ENCODE results near the gene NTNG2. TPM values are rescaled to one million over a fixed set of nuclear protein-coding genes. Genes with fewer than 3 reads are reported as not detected.
"Not testable (repeated sequence)": the region's sequence is repeated elsewhere in the genome, so short reads cannot be mapped to it uniquely, and the experiment has no call there.

NTNG2 gene
- total RNA-seq, 1 donor = 1.3 TPM

DNA sequence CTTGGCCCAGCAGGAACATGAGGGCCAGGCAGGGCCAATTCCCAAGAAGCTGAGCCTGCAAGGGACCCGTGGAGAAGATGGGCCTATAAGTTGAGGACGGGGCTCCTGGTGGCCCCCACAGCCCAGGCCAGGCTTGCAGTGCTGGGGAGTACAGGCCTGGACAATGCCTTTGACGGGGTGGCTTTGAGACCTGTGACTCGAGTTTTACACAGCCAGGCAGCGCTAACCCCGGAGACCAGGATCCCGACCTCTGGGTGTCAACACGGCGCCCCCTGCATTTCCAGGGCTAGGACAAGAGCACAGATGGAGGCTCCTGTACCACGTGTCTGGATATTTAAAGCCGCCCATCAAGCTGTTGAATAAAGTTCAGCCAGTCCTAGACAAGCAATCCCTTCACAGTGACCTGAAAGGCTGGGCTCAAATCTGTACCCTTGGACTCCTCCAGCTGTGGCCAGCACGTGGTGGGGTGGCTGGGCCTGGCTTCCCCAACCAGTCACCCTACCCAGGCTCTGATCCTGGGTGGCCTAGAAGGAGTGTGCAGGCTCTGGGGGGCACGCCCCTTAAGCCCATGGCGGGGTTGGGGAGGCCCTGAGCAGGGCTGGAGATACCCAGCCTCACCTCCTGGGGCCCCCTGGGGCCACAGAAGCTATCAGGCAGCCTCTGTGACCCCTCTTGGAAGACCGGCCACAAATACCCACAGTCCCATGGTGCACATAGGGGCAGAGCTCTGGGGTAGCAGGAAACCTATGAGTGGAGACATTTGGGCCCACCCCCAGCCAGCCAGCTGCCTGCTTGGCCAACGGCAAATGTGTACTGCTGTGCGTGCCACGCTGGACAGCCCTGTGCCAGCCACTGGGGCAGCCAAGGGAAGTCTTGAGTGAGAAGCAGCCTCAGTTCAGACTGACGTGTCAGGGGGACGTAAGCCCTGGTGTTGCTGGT lies 88.7 kb downstream of the NTNG2 start:
- peaks cover 1% of the 10 kb centered on the region for H3K27me3 ChIP-seq (ENCODE audit: insufficient read depth, low read length)
- H3K4me1 ChIP-seq (ENCODE audit: insufficient read depth, low read length) = no peaks in the 10 kb centered on the region
- H3K4me3 ChIP-seq (ENCODE audit: low read length) = no peak overlapping the region
- H3K9me3 ChIP-seq (ENCODE audit: low read depth, low read length) = no peaks in the 10 kb centered on the region

DNA sequence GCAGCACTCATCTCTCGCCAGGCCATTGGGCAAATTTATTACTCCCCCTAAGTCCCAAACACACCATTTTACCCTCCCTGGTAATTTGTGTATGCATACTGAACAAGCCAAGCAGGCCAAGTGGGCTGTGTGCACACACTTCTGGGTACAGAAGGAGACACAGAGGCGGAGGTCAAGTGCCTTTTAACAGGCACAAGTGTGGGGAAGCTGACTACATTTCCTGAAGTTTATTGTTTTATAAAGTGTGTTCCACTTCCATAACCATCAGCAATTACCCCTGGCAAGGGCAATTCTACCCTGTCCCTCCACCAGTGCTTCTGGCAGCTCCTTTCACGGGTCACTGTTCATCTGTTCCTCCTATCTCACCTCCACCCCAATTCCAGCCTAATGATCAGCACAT lies 99.0 kb downstream of the NTNG2 start:
- H3K4me1 ChIP-seq (ENCODE audit: insufficient read depth, low read length) = peaks cover 8% of the 10 kb centered on the region
- H3K9me3 ChIP-seq (ENCODE audit: low read depth, low read length) = no peaks in the 10 kb centered on the region
- no peak overlapping the region for H3K4me3 ChIP-seq (ENCODE audit: low read length)
- no peaks in the 10 kb centered on the region for H3K27me3 ChIP-seq (ENCODE audit: insufficient read depth, low read length)

DNA sequence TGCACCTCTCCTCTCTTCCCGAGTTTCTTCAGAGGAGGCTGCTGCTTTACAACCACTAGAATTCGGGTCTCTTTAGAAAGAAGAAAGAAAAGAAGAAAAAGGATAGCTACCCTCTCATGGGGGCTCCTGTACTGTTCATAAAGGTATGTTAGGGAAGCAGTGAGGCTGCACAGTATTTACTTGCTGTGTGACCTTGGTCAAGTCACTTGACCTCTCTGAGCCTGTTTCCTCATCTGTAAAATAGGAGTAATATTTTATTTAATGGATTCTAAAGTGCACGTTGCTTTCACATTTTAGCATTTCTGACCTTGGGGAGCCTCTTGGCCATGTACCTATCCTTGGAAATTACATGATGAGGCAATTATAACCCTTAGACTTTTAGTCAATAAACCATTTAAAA lies 104.2 kb downstream of the NTNG2 start:
- H3K4me1 ChIP-seq (ENCODE audit: insufficient read depth, low read length) = no peaks in the 10 kb centered on the region
- no peaks in the 10 kb centered on the region for H3K27me3 ChIP-seq (ENCODE audit: insufficient read depth, low read length)
- H3K9me3 ChIP-seq (ENCODE audit: low read depth, low read length) = no peaks in the 10 kb centered on the region
- H3K4me3 ChIP-seq (ENCODE audit: low read length) = no peak overlapping the region

GRCh38 chr9:132267660-132268059 lies 105.8 kb downstream of the NTNG2 start:
- H3K4me3 ChIP-seq (ENCODE audit: low read length) = no peak overlapping the region
- H3K4me1 ChIP-seq (ENCODE audit: insufficient read depth, low read length) = no peaks in the 10 kb centered on the region
- H3K9me3 ChIP-seq (ENCODE audit: low read depth, low read length) = no peaks in the 10 kb centered on the region

GRCh38 chr9:132268725-132269352 lies 107.0 kb downstream of the NTNG2 start:
- Histone ChIP-seq H3K4me3 (ENCODE audit: low read length) (no peak overlapping the region), H3K9me3 (ENCODE audit: low read depth, low read length) (no peaks in the 10 kb centered on the region), H3K27me3 (ENCODE audit: insufficient read depth, low read length) (no peaks in the 10 kb centered on the region), H3K4me1 (ENCODE audit: insufficient read depth, low read length) (no peaks in the 10 kb centered on the region)

More at GRCh38 chr9:132267660-132268059, 105.8 kb downstream of the NTNG2 start:
- H3K27me3 ChIP-seq (ENCODE audit: insufficient read depth, low read length) = no peaks in the 10 kb centered on the region

DNA sequence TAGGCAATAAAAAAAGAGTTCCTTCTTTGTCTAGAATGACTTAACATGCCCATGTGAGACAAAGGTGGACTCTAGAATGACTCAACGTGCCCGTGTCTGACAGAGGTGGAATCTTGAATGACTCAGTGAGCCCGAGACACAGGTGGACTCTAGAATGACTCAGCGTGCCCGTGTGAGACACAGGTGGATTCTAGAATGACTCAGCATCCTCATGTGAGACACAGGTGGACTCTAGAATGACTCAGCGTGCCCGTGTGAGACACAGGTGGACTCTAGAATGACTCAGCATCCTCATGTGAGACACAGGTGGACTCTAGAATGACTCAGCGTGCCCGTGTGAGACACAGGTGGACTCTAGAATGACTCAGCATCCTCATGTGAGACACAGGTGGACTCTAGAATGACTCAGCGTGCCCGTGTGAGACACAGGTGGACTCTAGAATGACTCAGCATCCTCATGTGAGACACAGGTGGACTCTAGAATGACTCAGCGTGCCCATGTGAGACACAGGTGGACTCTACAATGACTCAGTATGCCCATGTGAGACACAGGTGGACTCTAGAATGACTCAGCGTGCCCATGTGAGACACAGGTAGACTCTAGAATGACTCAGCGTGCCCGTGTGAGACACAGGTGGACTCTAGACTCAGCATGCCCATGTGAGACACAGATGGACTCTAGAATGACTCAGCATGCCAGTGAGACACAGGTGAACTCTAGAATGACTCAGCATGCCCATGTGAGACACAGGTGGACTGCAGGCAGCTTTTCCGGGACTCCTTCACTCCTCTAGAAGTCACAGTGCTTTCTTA lies 108.1 kb downstream of the NTNG2 start:
- not testable (repeated sequence) for H3K4me3 ChIP-seq (ENCODE audit: low read length); H3K4me1 ChIP-seq (ENCODE audit: insufficient read depth, low read length); H3K9me3 ChIP-seq (ENCODE audit: low read depth, low read length); H3K27me3 ChIP-seq (ENCODE audit: insufficient read depth, low read length)

- H3K9me3 ChIP-seq (ENCODE audit: low read depth, low read length) = no peaks in the 10 kb centered on the region
- H3K27me3 ChIP-seq (ENCODE audit: insufficient read depth, low read length) = no peaks in the 10 kb centered on the region
- no peak overlapping the region for H3K4me3 ChIP-seq (ENCODE audit: low read length)
- no peaks in the 10 kb centered on the region for H3K4me1 ChIP-seq (ENCODE audit: insufficient read depth, low read length)
Measured at GRCh38 chr9:132274861-132275260, 113.0 kb downstream of the NTNG2 start.

- Histone ChIP-seq H3K27me3 (ENCODE audit: insufficient read depth, low read length) (no peaks in the 10 kb centered on the region), H3K4me1 (ENCODE audit: insufficient read depth, low read length) (no peaks in the 10 kb centered on the region), H3K4me3 (ENCODE audit: low read length) (no peak overlapping the region), H3K9me3 (ENCODE audit: low read depth, low read length) (no peaks in the 10 kb centered on the region)
Measured at GRCh38 chr9:132283165-132283564, 121.3 kb downstream of the NTNG2 start.

- no peaks in the 10 kb centered on the region for H3K27me3 ChIP-seq (ENCODE audit: insufficient read depth, low read length)
- H3K9me3 ChIP-seq (ENCODE audit: low read depth, low read length) = no peaks in the 10 kb centered on the region
- H3K4me1 ChIP-seq (ENCODE audit: insufficient read depth, low read length) = no peaks in the 10 kb centered on the region
- H3K4me3 ChIP-seq (ENCODE audit: low read length) = no peak overlapping the region
Measured at GRCh38 chr9:132283863-132284262, 122.0 kb downstream of the NTNG2 start.

GRCh38 chr9:132287256-132287760 lies 125.5 kb downstream of the NTNG2 start:
- Histone ChIP-seq H3K4me1 (ENCODE audit: insufficient read depth, low read length) (no peaks in the 10 kb centered on the region), H3K9me3 (ENCODE audit: low read depth, low read length) (no peaks in the 10 kb centered on the region), H3K4me3 (ENCODE audit: low read length) (no peak overlapping the region), H3K27me3 (ENCODE audit: insufficient read depth, low read length) (no peaks in the 10 kb centered on the region)

- H3K4me1 ChIP-seq (ENCODE audit: insufficient read depth, low read length) = no peaks in the 10 kb centered on the region
- no peaks in the 10 kb centered on the region for H3K9me3 ChIP-seq (ENCODE audit: low read depth, low read length)
- H3K27me3 ChIP-seq (ENCODE audit: insufficient read depth, low read length) = no peaks in the 10 kb centered on the region
Measured at GRCh38 chr9:132288361-132288760, 126.5 kb downstream of the NTNG2 start.

GRCh38 chr9:132288966-132289365 lies 127.1 kb downstream of the NTNG2 start:
- no peaks in the 10 kb centered on the region for H3K4me1 ChIP-seq (ENCODE audit: insufficient read depth, low read length)
- H3K4me3 ChIP-seq (ENCODE audit: low read length) = no peak overlapping the region
- H3K9me3 ChIP-seq (ENCODE audit: low read depth, low read length) = no peaks in the 10 kb centered on the region
- no peaks in the 10 kb centered on the region for H3K27me3 ChIP-seq (ENCODE audit: insufficient read depth, low read length)

More at GRCh38 chr9:132288361-132288760, 126.5 kb downstream of the NTNG2 start:
- H3K4me3 ChIP-seq (ENCODE audit: low read length) = no peak overlapping the region

GRCh38 chr9:132293145-132293721 lies 131.4 kb downstream of the NTNG2 start:
- H3K4me1 ChIP-seq (ENCODE audit: insufficient read depth, low read length) = no peaks in the 10 kb centered on the region
- no peaks in the 10 kb centered on the region for H3K9me3 ChIP-seq (ENCODE audit: low read depth, low read length)
- no peak overlapping the region for H3K4me3 ChIP-seq (ENCODE audit: low read length)
- no peaks in the 10 kb centered on the region for H3K27me3 ChIP-seq (ENCODE audit: insufficient read depth, low read length)
